GM23338 (cell line): ENCODE measurements around the gene PDE6A. TPM values are rescaled to one million over a fixed set of nuclear protein-coding genes. Genes with fewer than 3 reads are reported as not detected.

ENCODE experiments used
- ATAC-seq: fragments of 200-7000 bp; cut with Tn5 transposase; 3 replicates; pipeline ENCODE4 v1.9.1; 2020
- DNase-seq: peaks from one replicate; pipeline ENCODE4 v3.0.0-alpha.2; 2015; ENCODE audit warnings: low spot score
- H2AFZ ChIP-seq: fragments of 200-600 bp; sonication (generic); 2 replicates; pipeline ENCODE4 v1.8.0; 2016; ENCODE audit warnings: antibody characterized with exemption, mild to moderate bottlenecking, moderate library complexity
- H3F3A ChIP-seq: fragments of 200-600 bp; sonication (generic); replicated peaks from 2 replicates; pipeline ENCODE4 v1.8.0; 2017; ENCODE audit warnings: antibody characterized with exemption, mixed run types, low read depth
- H3K27ac ChIP-seq: fragments of 200-600 bp; sonication (generic); 2 replicates; pipeline ENCODE4 v1.6.1; 2016; ENCODE audit warnings: low read depth
- H3K27me3 ChIP-seq: fragments of 200-600 bp; sonication (generic); 2 replicates; pipeline ENCODE4 v1.8.0; 2016; ENCODE audit warnings: mild to moderate bottlenecking, mixed run types, moderate library complexity; ENCODE audit not compliant: insufficient read depth
- H3K36me3 ChIP-seq: fragments of 200-600 bp; sonication (generic); 2 replicates; pipeline ENCODE4 v1.8.0; 2016; ENCODE audit warnings: mild to moderate bottlenecking; ENCODE audit not compliant: insufficient read depth
- H3K4me1 ChIP-seq: fragments of 200-600 bp; sonication (generic); 2 replicates; pipeline ENCODE4 v1.8.0; 2016; ENCODE audit warnings: mild to moderate bottlenecking, moderate library complexity; ENCODE audit not compliant: insufficient read depth
- H3K4me2 ChIP-seq: fragments of 200-600 bp; sonication (generic); 2 replicates; pipeline ENCODE4 v1.7.1; 2017; ENCODE audit warnings: mixed run types
- H3K4me3 ChIP-seq: fragments of 200-600 bp; sonication (generic); 2 replicates; pipeline ENCODE4 v1.6.1; 2016; ENCODE audit warnings: mixed run types
- H3K79me2 ChIP-seq: fragments of 200-600 bp; sonication (generic); replicated peaks from 2 replicates; pipeline ENCODE4 v1.8.0; 2017; ENCODE audit warnings: mild to moderate bottlenecking; ENCODE audit not compliant: insufficient read depth
- H3K9me2 ChIP-seq: fragments of 200-600 bp; sonication (generic); 2 replicates; pipeline ENCODE4 v1.8.0; 2017; ENCODE audit not compliant: insufficient read depth
- H4K20me1 ChIP-seq: fragments of 200-600 bp; sonication (generic); replicated peaks from 2 replicates; pipeline ENCODE4 v1.8.0; 2017; ENCODE audit warnings: mild to moderate bottlenecking; ENCODE audit not compliant: insufficient read depth
- H3K27ac Mint-ChIP-seq: 2 replicates; pipeline ENCODE4 v1.8.0; 2020; ENCODE audit warnings: inconsistent platforms, mild to moderate bottlenecking, moderate library complexity, mixed read lengths
- H3K27me3 Mint-ChIP-seq: 3 replicates; pipeline ENCODE4 v1.8.0; 2022; ENCODE audit warnings: low read depth, mild to moderate bottlenecking, moderate library complexity, mixed read lengths, inconsistent platforms; ENCODE audit not compliant: insufficient read depth, poor library complexity
- H3K36me3 Mint-ChIP-seq: 3 replicates; pipeline ENCODE4 v1.8.0; 2021; ENCODE audit warnings: low read depth, mild to moderate bottlenecking, inconsistent platforms, moderate library complexity, mixed read lengths
- H3K4me1 Mint-ChIP-seq: 3 replicates; pipeline ENCODE4 v1.8.0; 2020; ENCODE audit warnings: mild to moderate bottlenecking, inconsistent platforms, mixed read lengths
- H3K4me3 Mint-ChIP-seq: 3 replicates; pipeline ENCODE4 v1.8.0; 2021; ENCODE audit warnings: moderate library complexity, mild to moderate bottlenecking, inconsistent platforms, mixed read lengths
- H3K9me3 Mint-ChIP-seq: 3 replicates; pipeline ENCODE4 v1.8.0; 2020; ENCODE audit warnings: moderate library complexity, mild to moderate bottlenecking, inconsistent platforms, mixed read lengths
- CREB1 ChIP-seq: fragments of 250-450 bp; sonication (Bioruptor Pico); IDR thresholded peaks from 2 replicates; pipeline ENCODE4 v1.5.0; 2020; ENCODE audit warnings: low read depth, mild to moderate bottlenecking, moderate library complexity
- CTCF ChIP-seq, 2 experiments: fragments of 200-600 bp in 1 of 2; sonication (generic) in 1 of 2; conservative IDR thresholded peaks; 2 replicates each; pipeline versions ENCODE4 v1.5.1 to v1.6.1; 2016 to 2017; ENCODE audit warnings: antibody characterized with exemption in 2 of 2, low read depth in 2 of 2, mild to moderate bottlenecking in 2 of 2, moderate library complexity in 1 of 2
- ETS1 ChIP-seq: IDR thresholded peaks from 2 replicates; pipeline ENCODE4 v1.6.1; 2016; ENCODE audit warnings: antibody characterized with exemption
- EZH2 ChIP-seq: fragments of 200-600 bp; sonication (generic); IDR thresholded peaks from one replicate; pipeline ENCODE4 v1.8.0; 2017; ENCODE audit warnings: antibody characterized with exemption, mild to moderate bottlenecking, low read depth; ENCODE audit not compliant: unreplicated experiment
- JUNB ChIP-seq: IDR thresholded peaks from one replicate; pipeline ENCODE4 v1.6.1; 2016; ENCODE audit warnings: antibody characterized with exemption; ENCODE audit not compliant: unreplicated experiment
- NANOG ChIP-seq: IDR thresholded peaks from 2 replicates; pipeline ENCODE4 v1.6.1; 2016; ENCODE audit warnings: antibody characterized with exemption, borderline replicate concordance
- POLR2AphosphoS5 ChIP-seq: IDR thresholded peaks from 2 replicates; pipeline ENCODE4 v1.6.1; 2016; ENCODE audit warnings: antibody characterized with exemption, low read depth
- STAT1 ChIP-seq: IDR thresholded peaks from one replicate; pipeline ENCODE4 v1.6.1; 2016; ENCODE audit warnings: antibody characterized with exemption; ENCODE audit not compliant: unreplicated experiment
- ZNF114 ChIP-seq: fragments of 250-450 bp; sonication (Bioruptor Pico); IDR thresholded peaks from 2 replicates; pipeline ENCODE4 v1.5.0; 2020; ENCODE audit warnings: mild to moderate bottlenecking, moderate library complexity
- ZNF331 ChIP-seq: fragments of 250-450 bp; sonication (Bioruptor Pico); IDR thresholded peaks from 2 replicates; pipeline ENCODE4 v1.5.0; 2020; ENCODE audit warnings: low read depth, mild to moderate bottlenecking, moderate library complexity
- ZNF462 ChIP-seq: fragments of 250-450 bp; sonication (Bioruptor Pico); IDR thresholded peaks from 2 replicates; pipeline ENCODE4 v1.5.0; 2020; ENCODE audit warnings: mild to moderate bottlenecking, moderate library complexity
- polyA plus RNA-seq: library from polyadenylated mRNA; unstranded; fragments of >200 nt; fragmentation: Nextera tagmentation; extraction: Ambion mirVana; gene quantifications from 2 replicates; pipeline ENCODE4 v1.2.1, GENCODE V29; 2016
- total RNA-seq: library from RNA; depleted of rRNA; stranded (reverse); fragments of >200 nt; shearing (Covaris generic); gene quantifications from 2 replicates; pipeline ENCODE4 v1.2.3, GENCODE V29; 2014

PDE6A gene
- total and polyA plus RNA-seq, 2 experiments from 2014 or later = 0.08 TPM; not detected in 1

GRCh38 chr5:149924486-149924885 is 20.1 kb downstream of the PDE6A start:
- no peak overlapping the region for H2AFZ ChIP-seq
- no peaks in the 10 kb centered on the region for H3K79me2 ChIP-seq
- H3K27ac Mint-ChIP-seq = no peak overlapping the region
- no peaks in the 10 kb centered on the region for H3K4me1 ChIP-seq
- peaks cover 3% of the 10 kb centered on the region for H3K27me3 Mint-ChIP-seq
- H4K20me1 ChIP-seq = no peaks in the 10 kb centered on the region
- no peaks in the 10 kb centered on the region for H3K36me3 ChIP-seq
- no peak overlapping the region for H3K4me3 Mint-ChIP-seq
- no peaks in the 10 kb centered on the region for H3F3A ChIP-seq
- H3K27me3 ChIP-seq = no peaks in the 10 kb centered on the region
- no peaks in the 10 kb centered on the region for H3K36me3 Mint-ChIP-seq
- TF ChIP-seq STAT1 (no peak), JUNB (no peak), CREB1 (no peak), EZH2 (no peak), ZNF462 (CRISPR knock-in tag) (no peak)
- H3K4me1 Mint-ChIP-seq = no peaks in the 10 kb centered on the region
- no peak for ATAC-seq
- H3K27ac ChIP-seq = no peak overlapping the region
- no peaks in the 10 kb centered on the region for H3K9me3 Mint-ChIP-seq
- no peak overlapping the region for H3K4me3 ChIP-seq
- no peaks in the 10 kb centered on the region for H3K9me2 ChIP-seq
- H3K4me2 ChIP-seq = no peak overlapping the region
- no peak for DNase-seq

GRCh38 chr5:149922950-149923349 is 21.6 kb downstream of the PDE6A start:
- Histone ChIP-seq H3K27me3 (no peaks in the 10 kb centered on the region), H3K9me2 (no peaks in the 10 kb centered on the region), H3K4me3 (no peak overlapping the region), H3F3A (no peaks in the 10 kb centered on the region), H3K27ac (no peak overlapping the region), H3K36me3 (no peaks in the 10 kb centered on the region), H3K4me2 (no peak overlapping the region), H4K20me1 (no peaks in the 10 kb centered on the region), H3K79me2 (no peaks in the 10 kb centered on the region), H3K4me1 (no peaks in the 10 kb centered on the region), H2AFZ (no peak overlapping the region)
- Mint-ChIP-seq H3K4me1 (no peaks in the 10 kb centered on the region), H3K27me3 (peaks cover 3% of the 10 kb centered on the region), H3K9me3 (no peaks in the 10 kb centered on the region), H3K36me3 (no peaks in the 10 kb centered on the region), H3K4me3 (no peak overlapping the region), H3K27ac (no peak overlapping the region)
- DNase-seq = no peak
- ATAC-seq = no peak
- TF ChIP-seq EZH2 (no peak), CTCF (conservative IDR thresholded peaks at IDR 0.05; ENCODE audit: low read depth in 2 of 2) (no peak), POLR2AphosphoS5 (no peak), ETS1 (no peak), CREB1 (no peak), ZNF114 (CRISPR knock-in tag) (no peak), JUNB (no peak), NANOG (no peak), STAT1 (no peak), ZNF331 (CRISPR knock-in tag) (no peak)
